ENCODE measurements around the gene CCSER1. TPM values are rescaled to one million over a fixed set of nuclear protein-coding genes. Genes with fewer than 3 reads are reported as not detected.

Gene CCSER1
- polyA plus RNA-seq, 1 donor from 2014 or later: 20.8 TPM

DNA sequence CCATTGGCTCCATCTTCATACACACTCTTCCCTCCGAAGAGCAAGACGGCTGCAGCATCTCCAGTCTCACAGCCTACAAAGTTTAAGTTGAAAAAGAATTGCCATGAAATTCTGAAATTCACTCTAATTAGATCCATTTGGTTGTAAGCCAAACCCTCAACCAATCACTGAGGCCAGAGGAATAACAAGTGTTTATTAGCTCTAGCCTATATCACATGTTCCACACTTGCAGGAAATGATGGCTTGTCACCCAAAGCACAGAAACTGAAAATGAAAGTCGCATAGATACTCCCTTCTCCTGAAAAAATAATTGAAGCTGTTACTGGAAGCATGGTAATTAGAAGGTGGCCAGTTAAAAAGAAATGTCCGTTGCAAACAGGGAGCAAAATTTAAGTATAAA, 1071.8 kb downstream of the CCSER1 start:
- no peak overlapping the region for H2AFZ ChIP-seq (ENCODE audit: low read depth, low read length)
- H3K27me3 ChIP-seq (ENCODE audit: insufficient read depth, low read depth, low read length): no peaks in the 10 kb centered on the region
- H3K4me2 ChIP-seq (ENCODE audit: low read length): no peak overlapping the region
- H3K79me2 ChIP-seq (replicated peaks; ENCODE audit: insufficient read depth, low read length): no peaks in the 10 kb centered on the region
- no peaks in the 10 kb centered on the region for H3F3A ChIP-seq (ENCODE audit: insufficient read depth, low read length, poor library complexity, severe bottlenecking)
- TF ChIP-seq EZH2 (IDR thresholded peaks at IDR 0.05; ENCODE audit: borderline replicate concordance, insufficient read depth, low read length, poor library complexity, severe bottlenecking) (no peak), EP300 (conservative IDR thresholded peaks at IDR 0.05; ENCODE audit: poor library complexity, severe bottlenecking) (no peak)
- TF ChIP-seq, protein P1, sequence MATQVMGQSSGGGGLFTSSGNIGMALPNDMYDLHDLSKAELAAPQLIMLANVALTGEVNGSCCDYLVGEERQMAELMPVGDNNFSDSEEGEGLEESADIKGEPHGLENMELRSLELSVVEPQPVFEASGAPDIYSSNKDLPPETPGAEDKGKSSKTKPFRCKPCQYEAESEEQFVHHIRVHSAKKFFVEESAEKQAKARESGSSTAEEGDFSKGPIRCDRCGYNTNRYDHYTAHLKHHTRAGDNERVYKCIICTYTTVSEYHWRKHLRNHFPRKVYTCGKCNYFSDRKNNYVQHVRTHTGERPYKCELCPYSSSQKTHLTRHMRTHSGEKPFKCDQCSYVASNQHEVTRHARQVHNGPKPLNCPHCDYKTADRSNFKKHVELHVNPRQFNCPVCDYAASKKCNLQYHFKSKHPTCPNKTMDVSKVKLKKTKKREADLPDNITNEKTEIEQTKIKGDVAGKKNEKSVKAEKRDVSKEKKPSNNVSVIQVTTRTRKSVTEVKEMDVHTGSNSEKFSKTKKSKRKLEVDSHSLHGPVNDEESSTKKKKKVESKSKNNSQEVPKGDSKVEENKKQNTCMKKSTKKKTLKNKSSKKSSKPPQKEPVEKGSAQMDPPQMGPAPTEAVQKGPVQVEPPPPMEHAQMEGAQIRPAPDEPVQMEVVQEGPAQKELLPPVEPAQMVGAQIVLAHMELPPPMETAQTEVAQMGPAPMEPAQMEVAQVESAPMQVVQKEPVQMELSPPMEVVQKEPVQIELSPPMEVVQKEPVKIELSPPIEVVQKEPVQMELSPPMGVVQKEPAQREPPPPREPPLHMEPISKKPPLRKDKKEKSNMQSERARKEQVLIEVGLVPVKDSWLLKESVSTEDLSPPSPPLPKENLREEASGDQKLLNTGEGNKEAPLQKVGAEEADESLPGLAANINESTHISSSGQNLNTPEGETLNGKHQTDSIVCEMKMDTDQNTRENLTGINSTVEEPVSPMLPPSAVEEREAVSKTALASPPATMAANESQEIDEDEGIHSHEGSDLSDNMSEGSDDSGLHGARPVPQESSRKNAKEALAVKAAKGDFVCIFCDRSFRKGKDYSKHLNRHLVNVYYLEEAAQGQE (IDR thresholded peaks at IDR 0.05; ENCODE audit: borderline replicate concordance): no peak
- TF ChIP-seq, protein P2, sequence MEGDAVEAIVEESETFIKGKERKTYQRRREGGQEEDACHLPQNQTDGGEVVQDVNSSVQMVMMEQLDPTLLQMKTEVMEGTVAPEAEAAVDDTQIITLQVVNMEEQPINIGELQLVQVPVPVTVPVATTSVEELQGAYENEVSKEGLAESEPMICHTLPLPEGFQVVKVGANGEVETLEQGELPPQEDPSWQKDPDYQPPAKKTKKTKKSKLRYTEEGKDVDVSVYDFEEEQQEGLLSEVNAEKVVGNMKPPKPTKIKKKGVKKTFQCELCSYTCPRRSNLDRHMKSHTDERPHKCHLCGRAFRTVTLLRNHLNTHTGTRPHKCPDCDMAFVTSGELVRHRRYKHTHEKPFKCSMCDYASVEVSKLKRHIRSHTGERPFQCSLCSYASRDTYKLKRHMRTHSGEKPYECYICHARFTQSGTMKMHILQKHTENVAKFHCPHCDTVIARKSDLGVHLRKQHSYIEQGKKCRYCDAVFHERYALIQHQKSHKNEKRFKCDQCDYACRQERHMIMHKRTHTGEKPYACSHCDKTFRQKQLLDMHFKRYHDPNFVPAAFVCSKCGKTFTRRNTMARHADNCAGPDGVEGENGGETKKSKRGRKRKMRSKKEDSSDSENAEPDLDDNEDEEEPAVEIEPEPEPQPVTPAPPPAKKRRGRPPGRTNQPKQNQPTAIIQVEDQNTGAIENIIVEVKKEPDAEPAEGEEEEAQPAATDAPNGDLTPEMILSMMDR (IDR thresholded peaks at IDR 0.05; ENCODE audit: poor library complexity, severe bottlenecking): no peak
- H3K36me3 ChIP-seq (ENCODE audit: insufficient read depth, low read length): no peaks in the 10 kb centered on the region
- no peak overlapping the region for H3K4me3 ChIP-seq (ENCODE audit: low read length)
- no peak overlapping the region for H3K9ac ChIP-seq (ENCODE audit: low read length)
- no peaks in the 10 kb centered on the region for H4K20me1 ChIP-seq (ENCODE audit: insufficient read depth)
- no peaks in the 10 kb centered on the region for H3K9me3 ChIP-seq (ENCODE audit: low read length)
- no peak overlapping the region for H3K27ac ChIP-seq (ENCODE audit: low read length)
- H3K9me2 ChIP-seq (ENCODE audit: insufficient read depth, low read length): no peaks in the 10 kb centered on the region

DNA sequence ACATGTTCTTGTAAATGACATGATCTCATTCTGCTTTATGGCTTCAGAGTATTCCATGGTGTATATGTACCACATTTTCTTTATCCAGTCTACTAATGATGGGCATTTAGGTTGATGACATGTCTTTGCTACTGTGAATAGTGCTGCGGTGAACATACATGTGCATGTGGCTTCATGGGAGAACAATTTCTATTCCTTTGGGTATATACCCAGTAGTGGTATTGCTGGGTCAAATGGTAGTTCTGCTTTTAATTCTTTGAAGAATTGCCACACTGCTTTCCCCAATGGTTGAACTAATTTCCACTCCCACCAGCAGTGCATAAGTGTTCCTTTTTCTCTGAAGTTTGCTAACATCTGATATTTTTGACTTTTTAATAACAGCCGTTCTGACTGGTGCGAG, 1080.3 kb downstream of the CCSER1 start:
- Histone ChIP-seq H3K4me2 (ENCODE audit: low read length) (no peak overlapping the region), H3K9me3 (ENCODE audit: low read length) (no peaks in the 10 kb centered on the region), H3K27ac (ENCODE audit: low read length) (no peak overlapping the region), H3K4me3 (ENCODE audit: low read length) (no peak overlapping the region), H2AFZ (ENCODE audit: low read depth, low read length) (no peak overlapping the region), H4K20me1 (ENCODE audit: insufficient read depth) (no peaks in the 10 kb centered on the region), H3K36me3 (ENCODE audit: insufficient read depth, low read length) (no peaks in the 10 kb centered on the region), H3K27me3 (ENCODE audit: insufficient read depth, low read depth, low read length) (no peaks in the 10 kb centered on the region), H3K79me2 (replicated peaks; ENCODE audit: insufficient read depth, low read length) (no peaks in the 10 kb centered on the region), H3K9me2 (ENCODE audit: insufficient read depth, low read length) (no peaks in the 10 kb centered on the region), H3F3A (ENCODE audit: insufficient read depth, low read length, poor library complexity, severe bottlenecking) (no peaks in the 10 kb centered on the region), H3K9ac (ENCODE audit: low read length) (no peak overlapping the region)
- no peak for TF ChIP-seq EZH2 (IDR thresholded peaks at IDR 0.05; ENCODE audit: borderline replicate concordance, insufficient read depth, low read length, poor library complexity, severe bottlenecking)
- TF ChIP-seq, protein P2 (IDR thresholded peaks at IDR 0.05; ENCODE audit: poor library complexity, severe bottlenecking): no peak
- TF ChIP-seq SMC3 (conservative IDR thresholded peaks at IDR 0.05; ENCODE audit: poor library complexity): no peak
- TF ChIP-seq TAF1 (IDR thresholded peaks at IDR 0.05; ENCODE audit: low read depth): no peak
- TF ChIP-seq, protein P1 (IDR thresholded peaks at IDR 0.05; ENCODE audit: borderline replicate concordance): no peak
- TF ChIP-seq MXI1 (conservative IDR thresholded peaks at IDR 0.05; ENCODE audit: poor library complexity, severe bottlenecking): no peak
- no peak for TF ChIP-seq EP300 (conservative IDR thresholded peaks at IDR 0.05; ENCODE audit: poor library complexity, severe bottlenecking)
- TF ChIP-seq POLR2AphosphoS5 (IDR thresholded peaks at IDR 0.05): no peak
- TF ChIP-seq RAD21 (conservative IDR thresholded peaks at IDR 0.05): no peak

All from neural cell (in vitro differentiated cells).